Eye (tissue), 1 donor: ENCODE measurements around the gene PCDHA9.
A peak's percentile ranks its signal among the peaks of the same experiment; 100 is the strongest.

Experiments
- DNase-seq: peaks from one replicate; pipeline ENCODE4 v3.0.0-alpha.2; 2015

Gene PCDHA9

GRCh38 chr5:140881889-140882590 is 33.9 kb downstream of the PCDHA9 start, which contains the start of gene PCDHA13:
Gene PCDHA13 (plus strand): TSS chr5:140882124. CDS start chr5:140882269, 145 bp downstream.
- peak; percentile 39 for DNase-seq

- DNase-seq = peak; percentile 24
These were observed 34.4 kb downstream of the PCDHA9 start for GRCh38 chr5:140882591-140882899.

- no peak for DNase-seq
These were observed 35.2 kb downstream of the PCDHA9 start for GRCh38 chr5:140883373-140883772.

- no peak for DNase-seq
These were observed 35.9 kb downstream of the PCDHA9 start for GRCh38 chr5:140883927-140884697.
